ENCODE data around the gene MAP1B.

The MAP1B gene

GRCh38 chr5:72115296-72115695, 8.0 kb downstream of the MAP1B start:
- TF ChIP-seq CTCF (IDR thresholded peaks at IDR 0.05; ENCODE audit: extremely low read depth, insufficient read depth, missing control alignments): no peak
- in situ Hi-C loops (cut with MboI; ENCODE audit: low pct_unique_long_range_greater_than_20kb, low sequenced_read_pairs, unreplicated experiment): no loop called here
- DNase-seq (ENCODE audit: low spot score): no peak

- in situ Hi-C loops (cut with MboI; ENCODE audit: low pct_unique_long_range_greater_than_20kb, low sequenced_read_pairs, unreplicated experiment): no loop called here
- no peak for DNase-seq (ENCODE audit: low spot score)
- TF ChIP-seq CTCF (IDR thresholded peaks at IDR 0.05; ENCODE audit: extremely low read depth, insufficient read depth, missing control alignments): no peak
These were observed 10.0 kb downstream of the MAP1B start for GRCh38 chr5:72117307-72117706.

GRCh38 chr5:72121052-72121779, 13.9 kb downstream of the MAP1B start:
- in situ Hi-C loops (cut with MboI; ENCODE audit: low pct_unique_long_range_greater_than_20kb, low sequenced_read_pairs, unreplicated experiment): no loop called here
- no peak for TF ChIP-seq CTCF (IDR thresholded peaks at IDR 0.05; ENCODE audit: extremely low read depth, insufficient read depth, missing control alignments)
- no peak for DNase-seq (ENCODE audit: low spot score)

- no peak for DNase-seq (ENCODE audit: low spot score)
- TF ChIP-seq CTCF (IDR thresholded peaks at IDR 0.05; ENCODE audit: extremely low read depth, insufficient read depth, missing control alignments): no peak
- in situ Hi-C loops (cut with MboI; ENCODE audit: low pct_unique_long_range_greater_than_20kb, low sequenced_read_pairs, unreplicated experiment): no loop called here
These were observed 14.6 kb downstream of the MAP1B start for GRCh38 chr5:72121780-72122445.

- in situ Hi-C loops (cut with MboI; ENCODE audit: low pct_unique_long_range_greater_than_20kb, low sequenced_read_pairs, unreplicated experiment): no loop called here
- no peak for TF ChIP-seq CTCF (IDR thresholded peaks at IDR 0.05; ENCODE audit: extremely low read depth, insufficient read depth, missing control alignments)
- DNase-seq (ENCODE audit: low spot score): no peak
These were observed 15.3 kb downstream of the MAP1B start for GRCh38 chr5:72122602-72123001.

GRCh38 chr5:72123764-72124376, 16.6 kb downstream of the MAP1B start:
- in situ Hi-C loops (cut with MboI; ENCODE audit: low pct_unique_long_range_greater_than_20kb, low sequenced_read_pairs, unreplicated experiment): no loop called here
- no peak for DNase-seq (ENCODE audit: low spot score)
- TF ChIP-seq CTCF (IDR thresholded peaks at IDR 0.05; ENCODE audit: extremely low read depth, insufficient read depth, missing control alignments): no peak

Measured in GM13977 (cell line).